H1 (cell line): ENCODE data around the gene IFT81. TPM values are rescaled to one million over a fixed set of nuclear protein-coding genes. Genes with fewer than 3 reads are reported as not detected.

Experiments used
- CTCF ChIA-PET: fragments of 300-600 bp; sonication (Branson Sonifier 250); formaldehyde crosslinking; loops from one replicate; lab custom pipeline; 2021; ENCODE audit not compliant: partially characterized antibody; lab: Charles Lee
- POLR2A ChIA-PET: fragments of 300-600 bp; sonication (Branson Sonifier 250); formaldehyde crosslinking; loops from one replicate; lab custom pipeline; 2021; ENCODE audit warnings: inconsistent platforms; ENCODE audit not compliant: partially characterized antibody; lab: Charles Lee
- DNase-seq, 2 experiments: peaks; one replicate each; pipeline versions ENCODE4 v3.0.0 to v3.0.0-alpha.2; 2010 to 2022; ENCODE audit warnings: low spot score in 2 of 2, low read depth in 1 of 2, mixed read lengths in 1 of 2
- FAIRE-seq: peaks from 2 replicates; lab custom pipeline; 2011; peaks lifted over from hg19 to GRCh38; lab: Jason Lieb, UNC
- H2AFZ ChIP-seq: 2 replicates; pipeline ENCODE4 v1.8.1; 2012; ENCODE audit warnings: low read length, inconsistent platforms
- H2AK5ac ChIP-seq: 2 replicates; pipeline ENCODE4 v1.6.1; 2013; ENCODE audit warnings: low read depth, low read length
- H2BK120ac ChIP-seq: replicated peaks from 2 replicates; pipeline ENCODE3; 2013; ENCODE audit warnings: low read depth, low read length, inconsistent platforms
- H2BK12ac ChIP-seq: 2 replicates; pipeline ENCODE4 v1.6.1; 2013; ENCODE audit warnings: low read depth, low read length
- H2BK15ac ChIP-seq: 2 replicates; pipeline ENCODE4 v1.6.1; 2013; ENCODE audit warnings: low read length
- H2BK20ac ChIP-seq: 2 replicates; pipeline ENCODE4 v1.6.1; 2013; ENCODE audit warnings: low read length
- H2BK5ac ChIP-seq: 2 replicates; pipeline ENCODE4 v1.6.1; 2013; ENCODE audit warnings: low read depth, low read length
- H3K14ac ChIP-seq: 2 replicates; pipeline ENCODE4 v1.6.1; 2013; ENCODE audit warnings: inconsistent platforms; ENCODE audit not compliant: insufficient read length
- H3K18ac ChIP-seq: 2 replicates; pipeline ENCODE4 v1.6.1; 2013; ENCODE audit warnings: low read length; ENCODE audit errors: extremely low read depth
- H3K23ac ChIP-seq: 2 replicates; pipeline ENCODE4 v1.6.1; 2013; ENCODE audit warnings: inconsistent platforms; ENCODE audit not compliant: insufficient read length
- H3K23me2 ChIP-seq: 2 replicates; pipeline ENCODE4 v1.6.1; 2013; ENCODE audit warnings: low read depth, low read length
- H3K27ac ChIP-seq: 2 replicates; pipeline ENCODE4 v1.6.1; 2011; ENCODE audit warnings: low read depth, low read length, inconsistent platforms
- H3K27me3 ChIP-seq, 4 experiments: replicated peaks in 1 of 4; 1 replicate in 1 of 4; 2 replicates in 3 of 4; pipeline versions ENCODE4 v1.6.1 to v1.8.1; 2011 to 2013; ENCODE audit warnings: low read length in 3 of 4, mild to moderate bottlenecking in 3 of 4, inconsistent platforms in 2 of 4, mixed read lengths in 2 of 4, moderate library complexity in 1 of 4; ENCODE audit not compliant: control insufficient read depth in 3 of 4, insufficient read depth in 3 of 4; ENCODE audit errors: extremely low read depth in 1 of 4
- H3K36me3 ChIP-seq, 4 experiments: 2 replicates each; pipeline versions ENCODE4 v1.6.1 to v1.8.1; 2011 to 2013; ENCODE audit warnings: mild to moderate bottlenecking in 4 of 4, low read length in 3 of 4, moderate library complexity in 2 of 4, control low read depth in 1 of 4, inconsistent platforms in 1 of 4; ENCODE audit not compliant: insufficient read depth in 4 of 4, control insufficient read depth in 2 of 4
- H3K4ac ChIP-seq: replicated peaks from 2 replicates; pipeline ENCODE3; 2013; ENCODE audit warnings: low read length, low read depth, mixed read lengths, inconsistent platforms; ENCODE audit not compliant: insufficient read length
- H3K4me1 ChIP-seq, 4 experiments: replicated peaks in 1 of 4; 1 replicate in 1 of 4; 2 replicates in 3 of 4; pipeline versions ENCODE4 v1.6.1 to v1.8.1; 2011 to 2013; ENCODE audit warnings: low read length in 3 of 4, inconsistent platforms in 2 of 4, mixed read lengths in 1 of 4; ENCODE audit not compliant: insufficient read depth in 4 of 4, control insufficient read depth in 3 of 4
- H3K4me2 ChIP-seq, 2 experiments: 2 replicates each; pipeline versions ENCODE4 v1.6.1 to v1.8.1; 2011 to 2013; ENCODE audit warnings: low read depth in 2 of 2, low read length in 2 of 2, control low read depth in 1 of 2, inconsistent platforms in 1 of 2, mild to moderate bottlenecking in 1 of 2; ENCODE audit not compliant: insufficient read depth in 1 of 2
- H3K4me3 ChIP-seq, 4 experiments: fragments of 200-600, 300-600 bp in 1 of 4; sonication (generic), shearing (Covaris generic), sonication (Bioruptor Twin) in 1 of 4; 2 replicates each; pipeline versions ENCODE4 v1.5.1 to v1.8.1; 2011 to 2016; ENCODE audit warnings: low read length in 4 of 4, low read depth in 3 of 4, control low read depth in 2 of 4, inconsistent platforms in 2 of 4, mild to moderate bottlenecking in 2 of 4, mixed read lengths in 1 of 4, moderate library complexity in 1 of 4; ENCODE audit not compliant: insufficient read depth in 2 of 4; ENCODE audit errors: extremely low read depth in 1 of 4
- H3K56ac ChIP-seq: replicated peaks from 2 replicates; pipeline ENCODE3; 2013; ENCODE audit warnings: low read depth, mild to moderate bottlenecking, mixed read lengths, low read length, inconsistent platforms; ENCODE audit not compliant: insufficient read length
- H3K79me1 ChIP-seq: 2 replicates; pipeline ENCODE4 v1.6.1; 2013; ENCODE audit warnings: low read depth, low read length, control low read depth
- H3K79me2 ChIP-seq, 2 experiments: 2 replicates each; pipeline versions ENCODE4 v1.6.1 to v1.8.1; 2012 to 2013; ENCODE audit warnings: low read length in 2 of 2, mild to moderate bottlenecking in 2 of 2, inconsistent platforms in 1 of 2; ENCODE audit not compliant: insufficient read depth in 2 of 2, control insufficient read depth in 1 of 2
- H3K9ac ChIP-seq, 4 experiments: replicated peaks in 1 of 4; 1 replicate in 1 of 4; 2 replicates in 3 of 4; pipeline versions ENCODE4 v1.6.1 to v1.8.1; 2011 to 2013; ENCODE audit warnings: low read depth in 3 of 4, low read length in 3 of 4, control low read depth in 2 of 4, mild to moderate bottlenecking in 2 of 4, moderate library complexity in 2 of 4, inconsistent platforms in 1 of 4; ENCODE audit errors: extremely low read depth in 1 of 4
- H3K9me3 ChIP-seq, 2 experiments: 2 replicates each; pipeline versions ENCODE4 v1.6.1 to v1.8.1; 2012 to 2013; ENCODE audit warnings: mild to moderate bottlenecking in 2 of 2, moderate library complexity in 2 of 2, control low read depth in 1 of 2, inconsistent platforms in 1 of 2, low read depth in 1 of 2, low read length in 1 of 2, mixed read lengths in 1 of 2; ENCODE audit not compliant: insufficient read depth in 2 of 2
- H4K20me1 ChIP-seq, 2 experiments: replicated peaks in 1 of 2; 2 replicates each; pipeline versions ENCODE3 to v1.8.1; 2011 to 2013; ENCODE audit warnings: inconsistent platforms in 2 of 2, low read length in 2 of 2, mild to moderate bottlenecking in 1 of 2; ENCODE audit not compliant: insufficient read depth in 2 of 2, control insufficient read depth in 1 of 2
- H4K5ac ChIP-seq: 2 replicates; pipeline ENCODE4 v1.6.1; 2013; ENCODE audit warnings: low read length, low read depth, mixed read lengths, inconsistent platforms; ENCODE audit not compliant: insufficient read length
- H4K8ac ChIP-seq: 2 replicates; pipeline ENCODE4 v1.8.0; 2013; ENCODE audit warnings: mild to moderate bottlenecking, moderate library complexity, low read length, inconsistent platforms; ENCODE audit not compliant: insufficient read depth; ENCODE audit errors: extremely low read depth
- H4K91ac ChIP-seq: replicated peaks from 2 replicates; pipeline ENCODE3; 2013; ENCODE audit warnings: low read length, mixed read lengths, inconsistent platforms; ENCODE audit not compliant: insufficient read length
- CBX8 ChIP-seq: fragments of 300-800, 300-1000 bp; sonication (generic); IDR thresholded peaks from 2 replicates; pipeline ENCODE4 v1.7.1; 2016; ENCODE audit warnings: low read depth, low read length, borderline replicate concordance
- CHD2 ChIP-seq: IDR thresholded peaks from 2 replicates; pipeline ENCODE4 v1.6.1; 2012; ENCODE audit warnings: low read length, improper control_type of control experiment
- CREB1 ChIP-seq: IDR thresholded peaks from 2 replicates; pipeline ENCODE4 v1.6.1; 2012; ENCODE audit warnings: inconsistent platforms
- FOSL1 ChIP-seq: IDR thresholded peaks from 2 replicates; pipeline ENCODE4 v1.6.1; 2011; ENCODE audit warnings: mild to moderate bottlenecking, low read depth, low read length, moderate library complexity; ENCODE audit not compliant: insufficient read depth
- HDAC2 ChIP-seq, 2 experiments: fragments of 300-600 bp in 1 of 2; sonication (generic) in 1 of 2; IDR thresholded peaks; 2 replicates each; pipeline ENCODE4 v1.6.1; 2011 to 2012; ENCODE audit warnings: low read depth in 2 of 2, low read length in 2 of 2, mild to moderate bottlenecking in 2 of 2, moderate library complexity in 2 of 2, borderline replicate concordance in 1 of 2, inconsistent platforms in 1 of 2
- HDAC6 ChIP-seq: IDR thresholded peaks from one replicate; pipeline ENCODE4 v1.7.1; 2012; ENCODE audit warnings: low read depth, mild to moderate bottlenecking, inconsistent platforms, low read length, moderate library complexity
- KDM4A ChIP-seq: IDR thresholded peaks from one replicate; pipeline ENCODE4 v1.7.1; 2012; ENCODE audit warnings: low read depth, mild to moderate bottlenecking, moderate library complexity, low read length, inconsistent platforms; ENCODE audit not compliant: severe bottlenecking
- RXRA ChIP-seq: IDR thresholded peaks from 2 replicates; pipeline ENCODE4 v1.6.1; 2011; ENCODE audit warnings: low read depth, mild to moderate bottlenecking, low read length, moderate library complexity; ENCODE audit not compliant: insufficient read depth
- SRF ChIP-seq: IDR thresholded peaks from 2 replicates; pipeline ENCODE4 v1.6.1; 2011; ENCODE audit warnings: mild to moderate bottlenecking, low read depth, low read length, moderate library complexity
- TBP ChIP-seq: IDR thresholded peaks from 2 replicates; pipeline ENCODE4 v1.6.1; 2011; ENCODE audit warnings: low read depth, low read length, improper control_type of control experiment
- TCF12 ChIP-seq: IDR thresholded peaks from 2 replicates; pipeline ENCODE4 v1.6.1; 2011; ENCODE audit warnings: low read depth, mild to moderate bottlenecking, low read length
- WGBS, 2 experiments: shearing (Covaris generic) in 1 of 2; methylation state at CpG; one replicate each; pipeline versions ENCODE4 v1.1.6 to v1.1.7; 2013 to 2015; ENCODE audit warnings: low lambda C conversion rate in 2 of 2, mixed read lengths in 2 of 2, inconsistent platforms in 1 of 2, low coverage in 1 of 2, missing lambda C conversion rate in 1 of 2; ENCODE audit not compliant: insufficient replicate concordance in 2 of 2, insufficient coverage in 1 of 2, insufficient read length in 1 of 2; ENCODE audit errors: extremely low coverage in 1 of 2, missing lambda C conversion rate in 1 of 2; 5-methylcytosine and 5-hydroxymethylcytosine counted together
- polyA plus RNA-seq, 7 experiments: library from polyadenylated mRNA; depleted of rRNA in 3 of 7; stranded (reverse) in 5 of 7; unstranded in 2 of 7; fragments of >200 nt in 5 of 7; fragments of 200-250 nt in 2 of 7; gene quantifications; 1 replicate in 5 of 7; 2 replicates in 1 of 7; 4 replicates in 1 of 7; pipeline versions ENCODE4 v1.2.1 to v1.2.3, GENCODE V29; 2011 to 2013; ENCODE audit warnings: missing spikeins in 2 of 7, mixed read lengths in 2 of 7
- total RNA-seq: library from RNA; stranded (reverse); fragmentation: NEBNext Ultra II Directional; extraction: Animal tissue kit (Norgen Biotek cat#: 25700); gene quantifications from 2 replicates; pipeline ENCODE4 v1.2.1, GENCODE V29; 2021

The IFT81 gene
- total and polyA plus RNA-seq, 2 of the 8 experiments (the other 6 are each of a cell fraction or from before 2014, with no cell fraction given) = 4.1 to 14.5 TPM

GRCh38 chr12:110168732-110169455 is 44.7 kb downstream of the IFT81 start:
- Histone ChIP-seq H3K27me3 (no peaks in the 10 kb centered on the region), H3K79me1 (no peaks in the 10 kb centered on the region), H3K4me3 (no peak overlapping the region), H2BK120ac (no peak overlapping the region), H3K27ac (no peak overlapping the region), H2BK15ac (no peak overlapping the region), H3K14ac (no peak overlapping the region), H2AK5ac (no peak overlapping the region), H2AFZ (no peak overlapping the region), H2BK5ac (no peak overlapping the region), H3K9ac (no peak overlapping the region), H3K9me3 (peaks cover 5 to 10% of the 10 kb centered on the region in 2 experiments; a peak in 3 of 4 replicates), H3K36me3 (peaks cover 0 to 9% (median 5%) of the 10 kb centered on the region in 4 experiments; a peak in 5 of 8 replicates), H3K4ac (no peak overlapping the region), H4K20me1 (no peaks in the 10 kb centered on the region), H3K79me2 (no peaks in the 10 kb centered on the region), H4K8ac (no peak overlapping the region), H3K23ac (no peak overlapping the region), H2BK20ac (no peak overlapping the region), H3K23me2 (peaks cover 2% of the 10 kb centered on the region; the same call in 1 of the 2 replicates), H3K18ac (no peak overlapping the region), H4K91ac (no peak overlapping the region), H3K4me1 (peaks cover 0 to 6% (median 0%) of the 10 kb centered on the region in 4 experiments; a peak in 2 of 7 replicates), H2BK12ac (no peak overlapping the region), H3K56ac (no peak overlapping the region), H4K5ac (no peak overlapping the region), H3K4me2 (no peak overlapping the region)
- ChIA-PET POLR2A (no interaction called here), CTCF (interaction anchor here (1.0 kb wide), 1 partner anchor 76 kb away, joined by 3 read pairs; no protein-coding TSS in a partner anchor)
- DNase-seq (no peak), FAIRE-seq (no peak)
- no peak for TF ChIP-seq TCF12
- TF ChIP-seq CREB1 = no peak
- no peak for TF ChIP-seq CBX8
- TF ChIP-seq CHD2 = no peak
- TF ChIP-seq TBP = no peak
- TF ChIP-seq HDAC2 (IDR thresholded peaks at IDR 0.05; ENCODE audit: borderline replicate concordance in 1 of 2, low read depth in 2 of 2, low read length in 2 of 2) = no peak
- TF ChIP-seq KDM4A = no peak
- TF ChIP-seq SRF = no peak
- TF ChIP-seq RXRA = no peak
- TF ChIP-seq HDAC6 = no peak
- no peak for TF ChIP-seq FOSL1
- 79% methylated on average over 3 of the region's 3 CpGs; no CpG with 5 or more reads in 1 of the 2 experiments for WGBS, 2 experiments
